Hepatocyte (in vitro differentiated cells): ENCODE measurements around the gene YTHDC2. TPM values are rescaled to one million over a fixed set of nuclear protein-coding genes. Genes with fewer than 3 reads are reported as not detected.

Experiments
- DNase-seq: peaks from one replicate; pipeline ENCODE4 v3.0.0-alpha.2; 2016; ENCODE audit warnings: low spot score
- H2AFZ ChIP-seq: fragments of 200-600 bp; sonication (generic); 2 replicates; pipeline ENCODE4 v1.6.0; 2016; ENCODE audit warnings: antibody characterized with exemption, mild to moderate bottlenecking
- H3K27ac ChIP-seq: fragments of 200-600 bp; sonication (generic); 2 replicates; pipeline ENCODE4 v1.5.1; 2016; ENCODE audit warnings: mild to moderate bottlenecking
- H3K27me3 ChIP-seq: fragments of 200-600 bp; sonication (generic); 2 replicates; pipeline ENCODE4 v1.6.1; 2016
- H3K36me3 ChIP-seq: fragments of 200-600 bp; sonication (generic); replicated peaks from 2 replicates; pipeline ENCODE4 v1.5.1; 2016; ENCODE audit warnings: low read depth; ENCODE audit not compliant: insufficient read depth
- H3K4me1 ChIP-seq: fragments of 200-600 bp; sonication (generic); 2 replicates; pipeline ENCODE4 v1.5.1; 2016; ENCODE audit warnings: mild to moderate bottlenecking, moderate library complexity; ENCODE audit not compliant: insufficient read depth
- H3K4me2 ChIP-seq: fragments of 200-600 bp; sonication (generic); 2 replicates; pipeline ENCODE4 v1.6.0; 2016
- H3K4me3 ChIP-seq: fragments of 200-600 bp; sonication (generic); 2 replicates; pipeline ENCODE4 v1.5.1; 2016; ENCODE audit warnings: mild to moderate bottlenecking
- H3K79me2 ChIP-seq: fragments of 200-600 bp; sonication (generic); 2 replicates; pipeline ENCODE4 v1.6.0; 2017; ENCODE audit warnings: mild to moderate bottlenecking
- H3K9me2 ChIP-seq: fragments of 200-600 bp; sonication (generic); replicated peaks from 2 replicates; pipeline ENCODE4 v1.6.0; 2017; ENCODE audit warnings: mild to moderate bottlenecking; ENCODE audit not compliant: insufficient read depth
- H3K9me3 ChIP-seq: fragments of 200-600 bp; sonication (generic); 2 replicates; pipeline ENCODE4 v1.5.1; 2016; ENCODE audit warnings: low read depth, mild to moderate bottlenecking
- H4K20me1 ChIP-seq: fragments of 200-600 bp; sonication (generic); 2 replicates; pipeline ENCODE4 v1.6.0; 2016; ENCODE audit warnings: mild to moderate bottlenecking; ENCODE audit not compliant: insufficient read depth, poor library complexity, severe bottlenecking
- CTCF ChIP-seq: fragments of 200-600 bp; sonication (generic); IDR thresholded peaks from 2 replicates; pipeline ENCODE4 v1.5.1; 2016; ENCODE audit warnings: antibody characterized with exemption, mild to moderate bottlenecking; ENCODE audit not compliant: poor library complexity
- EZH2 ChIP-seq: fragments of 200-600 bp; sonication (generic); IDR thresholded peaks from 2 replicates; pipeline ENCODE4 v1.6.1; 2016; ENCODE audit warnings: antibody characterized with exemption, mild to moderate bottlenecking, borderline replicate concordance
- EZH2phosphoT487 ChIP-seq: fragments of 200-600 bp; sonication (generic); IDR thresholded peaks from one replicate; pipeline ENCODE4 v1.6.1; 2018; ENCODE audit warnings: antibody characterized with exemption, mild to moderate bottlenecking, low read depth, moderate library complexity; ENCODE audit not compliant: unreplicated experiment, severe bottlenecking
- WGBS: methylation state at CpG from one replicate; pipeline ENCODE4 v1.1.6; 2016; ENCODE audit warnings: low lambda C conversion rate; ENCODE audit errors: missing lambda C conversion rate; 5-methylcytosine and 5-hydroxymethylcytosine counted together
- polyA plus RNA-seq: library from polyadenylated mRNA; unstranded; fragments of >200 nt; fragmentation: Nextera tagmentation; extraction: Ambion mirVana; gene quantifications from 2 replicates; pipeline ENCODE4 v1.2.1, GENCODE V29; 2016
- total RNA-seq: library from RNA; depleted of rRNA; stranded (reverse); fragments of >200 nt; gene quantifications from 2 replicates; pipeline ENCODE4 v1.2.3, GENCODE V29; 2014

The YTHDC2 gene
- total and polyA plus RNA-seq, 2 experiments from 2014 or later: 9.1 to 26.3 TPM

GRCh38 chr5:113606298-113607134 is 93.0 kb downstream of the YTHDC2 start:
- H3K27ac ChIP-seq: no peak overlapping the region
- TF ChIP-seq EZH2phosphoT487 (no peak), EZH2 (no peak), CTCF (peak; percentile 89)
- peak; percentile 84 for DNase-seq
- no peaks in the 10 kb centered on the region for H4K20me1 ChIP-seq
- no peaks in the 10 kb centered on the region for H3K27me3 ChIP-seq
- no peaks in the 10 kb centered on the region for H3K36me3 ChIP-seq
- WGBS: 36% methylated on average over 13 of the region's 13 CpGs
- H2AFZ ChIP-seq: peak overlapping the region; percentile 64
- no peaks in the 10 kb centered on the region for H3K9me2 ChIP-seq
- no peaks in the 10 kb centered on the region for H3K4me1 ChIP-seq
- H3K4me3 ChIP-seq: no peak overlapping the region
- no peaks in the 10 kb centered on the region for H3K9me3 ChIP-seq
- no peaks in the 10 kb centered on the region for H3K79me2 ChIP-seq
- peak overlapping the region; percentile 74 for H3K4me2 ChIP-seq

- WGBS: 81% methylated on average over 3 of the region's 3 CpGs
- no peak overlapping the region for H2AFZ ChIP-seq
Measured at GRCh38 chr5:113607361-113607760, 93.9 kb downstream of the YTHDC2 start.

GRCh38 chr5:113608113-113608596 is 94.7 kb downstream of the YTHDC2 start:
- Histone ChIP-seq H3K79me2 (no peaks in the 10 kb centered on the region), H3K9me2 (no peaks in the 10 kb centered on the region), H2AFZ (no peak overlapping the region), H3K27ac (no peak overlapping the region), H3K4me3 (no peak overlapping the region), H3K9me3 (no peaks in the 10 kb centered on the region), H3K27me3 (no peaks in the 10 kb centered on the region), H3K4me2 (no peak overlapping the region), H4K20me1 (no peaks in the 10 kb centered on the region), H3K4me1 (no peaks in the 10 kb centered on the region), H3K36me3 (no peaks in the 10 kb centered on the region)
- WGBS: 89% methylated on average over 3 of the region's 3 CpGs
- DNase-seq: no peak
- no peak for TF ChIP-seq EZH2
- no peak for TF ChIP-seq CTCF
- no peak for TF ChIP-seq EZH2phosphoT487

More at GRCh38 chr5:113607361-113607760, 93.9 kb downstream of the YTHDC2 start:
- Histone ChIP-seq H3K4me2 (no peak overlapping the region), H3K9me2 (no peaks in the 10 kb centered on the region), H4K20me1 (no peaks in the 10 kb centered on the region), H3K4me3 (no peak overlapping the region), H3K27ac (no peak overlapping the region), H3K79me2 (no peaks in the 10 kb centered on the region), H3K9me3 (no peaks in the 10 kb centered on the region), H3K4me1 (no peaks in the 10 kb centered on the region), H3K27me3 (no peaks in the 10 kb centered on the region), H3K36me3 (no peaks in the 10 kb centered on the region)
- no peak for DNase-seq
- no peak for TF ChIP-seq EZH2phosphoT487
- TF ChIP-seq EZH2: no peak
- no peak for TF ChIP-seq CTCF
